Measurements from ENCODE around the gene PPP2R1B. TPM values are rescaled to one million over a fixed set of nuclear protein-coding genes. Genes with fewer than 3 reads are reported as not detected.

PPP2R1B gene
- total and polyA plus RNA-seq, 2 of the 8 experiments (the other 6 are each of a cell fraction or from before 2014, with no cell fraction given): 25.8 to 87.0 TPM

DNA sequence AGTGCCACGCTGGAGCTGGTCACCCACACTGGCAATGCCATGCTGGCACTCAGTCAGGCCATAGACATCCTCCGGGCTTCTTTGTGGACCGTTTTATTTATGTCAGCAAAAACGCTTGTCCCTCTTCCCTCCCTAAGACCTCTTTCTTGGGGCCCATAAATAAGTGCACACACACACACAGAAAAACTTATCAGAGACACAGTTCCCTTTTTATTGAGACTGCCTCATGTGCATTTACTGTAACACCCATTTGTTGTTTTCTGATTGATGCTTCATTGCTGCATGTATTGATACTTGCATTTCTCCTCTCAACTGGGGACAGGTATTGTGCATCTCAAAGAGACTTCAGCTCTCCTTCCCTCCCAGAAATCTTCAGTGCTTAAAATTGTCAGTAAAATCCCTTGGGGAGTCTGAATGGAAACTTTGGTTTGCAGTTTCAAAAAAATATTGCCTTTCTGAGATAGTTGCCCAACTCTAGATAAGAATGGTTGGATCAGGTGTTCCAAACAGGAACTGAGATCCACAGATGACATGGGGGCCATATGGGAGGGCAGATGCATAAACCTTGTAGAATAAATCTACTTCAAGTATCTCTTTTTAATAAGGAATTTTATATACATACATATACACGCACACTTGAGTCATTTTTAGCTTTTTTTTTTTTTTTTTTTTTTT is 50.9 kb downstream of the PPP2R1B start (continued):
- TF ChIP-seq CHD7 (IDR thresholded peaks at IDR 0.05; ENCODE audit: insufficient replicate concordance, low read length) (no peak), GTF2F1 (IDR thresholded peaks at IDR 0.05; ENCODE audit: borderline replicate concordance, low read depth, low read length) (no peak), YY1 (IDR thresholded peaks at IDR 0.05; ENCODE audit: low read depth, low read length) (no peak), CREB1 (IDR thresholded peaks at IDR 0.05) (no peak), BCL11A (IDR thresholded peaks at IDR 0.05; ENCODE audit: low read depth in 2 of 2, low read length in 2 of 2) (no peak), RNF2 (IDR thresholded peaks at IDR 0.05; ENCODE audit: borderline replicate concordance, low read depth, low read length, missing control alignments, poor library complexity, severe bottlenecking) (no peak), SRF (IDR thresholded peaks at IDR 0.05; ENCODE audit: low read depth, low read length) (no peak), PHF8 (conservative IDR thresholded peaks at IDR 0.05; ENCODE audit: low read depth, low read length) (no peak), HDAC2 (IDR thresholded peaks at IDR 0.05; ENCODE audit: borderline replicate concordance in 1 of 2, low read depth in 2 of 2, low read length in 2 of 2) (no peak), SIX5 (IDR thresholded peaks at IDR 0.05; ENCODE audit: low read depth, low read length) (no peak)

Data from H1 (cell line).